ENCODE data around the gene CATSPER3. TPM values are rescaled to one million over a fixed set of nuclear protein-coding genes. Genes with fewer than 3 reads are reported as not detected.

CATSPER3 gene
- total RNA-seq, 1 experiment from 2014 or later: not detected

GRCh38 chr5:135041145-135041587 lies 73.5 kb downstream of the CATSPER3 start:
- no peak for DNase-seq (ENCODE audit: low spot score)

- no peak for DNase-seq (ENCODE audit: low spot score)
These were observed 74.0 kb downstream of the CATSPER3 start for GRCh38 chr5:135041726-135042125.

- no peak for DNase-seq (ENCODE audit: low spot score)
These were observed 74.9 kb downstream of the CATSPER3 start for GRCh38 chr5:135042595-135042994.

GRCh38 chr5:135045488-135045887 lies 77.8 kb downstream of the CATSPER3 start:
- no peak for DNase-seq (ENCODE audit: low spot score)

GRCh38 chr5:135046661-135047346 lies 79.1 kb downstream of the CATSPER3 start:
- no peak for DNase-seq (ENCODE audit: low spot score)

GRCh38 chr5:135047347-135047695 lies 79.6 kb downstream of the CATSPER3 start:
- DNase-seq (ENCODE audit: low spot score): no peak

- no peak for DNase-seq (ENCODE audit: low spot score)
These were observed 80.6 kb downstream of the CATSPER3 start for GRCh38 chr5:135048286-135048685.

- DNase-seq (ENCODE audit: low spot score): no peak
These were observed 81.2 kb downstream of the CATSPER3 start for GRCh38 chr5:135048930-135049329.

GRCh38 chr5:135050244-135050767 lies 82.6 kb downstream of the CATSPER3 start:
- DNase-seq (ENCODE audit: low spot score): no peak

- DNase-seq (ENCODE audit: low spot score): no peak
These were observed 83.7 kb downstream of the CATSPER3 start for GRCh38 chr5:135051399-135051798.

- DNase-seq (ENCODE audit: low spot score): no peak
These were observed 84.2 kb downstream of the CATSPER3 start for GRCh38 chr5:135051872-135052271.

GRCh38 chr5:135052511-135053145 lies 84.9 kb downstream of the CATSPER3 start:
- no peak for DNase-seq (ENCODE audit: low spot score)

- DNase-seq (ENCODE audit: low spot score): no peak
These were observed 85.6 kb downstream of the CATSPER3 start for GRCh38 chr5:135053278-135053677.

- DNase-seq (ENCODE audit: low spot score): no peak
These were observed 86.3 kb downstream of the CATSPER3 start for GRCh38 chr5:135053989-135054388.

- DNase-seq (ENCODE audit: low spot score): no peak
These were observed 86.8 kb downstream of the CATSPER3 start for GRCh38 chr5:135054546-135054945.

GRCh38 chr5:135055396-135055795 lies 87.7 kb downstream of the CATSPER3 start:
- DNase-seq (ENCODE audit: low spot score): no peak

- no peak for DNase-seq (ENCODE audit: low spot score)
These were observed 88.8 kb downstream of the CATSPER3 start for GRCh38 chr5:135056316-135057030.

GRCh38 chr5:135057233-135057632 lies 89.5 kb downstream of the CATSPER3 start:
- no peak for DNase-seq (ENCODE audit: low spot score)

- no peak for DNase-seq (ENCODE audit: low spot score)
These were observed 90.6 kb downstream of the CATSPER3 start for GRCh38 chr5:135058331-135058732.

GRCh38 chr5:135059000-135059923 lies 91.6 kb downstream of the CATSPER3 start:
- DNase-seq (ENCODE audit: low spot score): no peak

- DNase-seq (ENCODE audit: low spot score): no peak
These were observed 92.3 kb downstream of the CATSPER3 start for GRCh38 chr5:135060021-135060420.

- no peak for DNase-seq (ENCODE audit: low spot score)
These were observed 93.3 kb downstream of the CATSPER3 start for GRCh38 chr5:135061001-135061400.

All from H4 (cell line).